ENCODE results near the gene BGLAP.

The BGLAP gene

DNA sequence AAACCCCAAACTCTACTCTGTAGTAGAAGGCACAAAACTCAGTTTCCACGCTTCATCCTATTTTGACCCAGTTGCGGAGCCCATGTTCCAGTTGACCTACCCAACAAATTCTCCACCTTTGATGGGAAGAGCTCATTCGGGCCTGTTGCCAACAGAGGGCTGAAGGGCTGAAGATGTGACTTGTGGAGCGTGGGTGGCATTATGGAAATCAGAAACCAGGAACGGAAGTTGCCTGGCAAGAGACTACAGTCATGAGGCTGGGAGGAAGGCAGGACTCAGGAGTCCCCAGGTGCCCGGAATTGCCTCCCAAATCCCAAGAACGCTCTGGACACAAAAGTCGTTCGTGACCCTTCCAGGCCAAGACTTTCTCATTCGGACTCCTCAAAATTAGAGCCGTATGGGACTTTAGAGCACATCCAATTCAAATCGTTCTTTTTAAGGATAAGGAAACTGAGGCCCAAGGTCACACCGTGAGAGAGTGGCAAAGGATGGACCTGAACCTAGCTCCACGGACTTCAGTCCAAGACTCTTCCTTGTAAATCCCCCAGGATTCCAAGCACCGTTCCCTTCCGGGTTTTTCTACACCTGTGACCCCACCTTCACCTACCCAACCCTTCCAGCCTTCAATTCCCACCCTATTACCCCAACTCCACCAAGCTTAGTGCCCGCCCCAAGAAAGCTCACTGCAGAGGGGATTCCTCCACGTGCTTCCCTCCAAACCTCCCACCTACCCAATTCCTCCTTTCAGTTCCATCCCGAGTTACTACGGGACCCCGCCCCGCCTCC is 39.9 kb downstream of the BGLAP start:
- TF ChIP-seq POLR2AphosphoS5 (IDR thresholded peaks at IDR 0.05; ENCODE audit: low read depth, low read length) = no peak
- TF ChIP-seq, protein P1, sequence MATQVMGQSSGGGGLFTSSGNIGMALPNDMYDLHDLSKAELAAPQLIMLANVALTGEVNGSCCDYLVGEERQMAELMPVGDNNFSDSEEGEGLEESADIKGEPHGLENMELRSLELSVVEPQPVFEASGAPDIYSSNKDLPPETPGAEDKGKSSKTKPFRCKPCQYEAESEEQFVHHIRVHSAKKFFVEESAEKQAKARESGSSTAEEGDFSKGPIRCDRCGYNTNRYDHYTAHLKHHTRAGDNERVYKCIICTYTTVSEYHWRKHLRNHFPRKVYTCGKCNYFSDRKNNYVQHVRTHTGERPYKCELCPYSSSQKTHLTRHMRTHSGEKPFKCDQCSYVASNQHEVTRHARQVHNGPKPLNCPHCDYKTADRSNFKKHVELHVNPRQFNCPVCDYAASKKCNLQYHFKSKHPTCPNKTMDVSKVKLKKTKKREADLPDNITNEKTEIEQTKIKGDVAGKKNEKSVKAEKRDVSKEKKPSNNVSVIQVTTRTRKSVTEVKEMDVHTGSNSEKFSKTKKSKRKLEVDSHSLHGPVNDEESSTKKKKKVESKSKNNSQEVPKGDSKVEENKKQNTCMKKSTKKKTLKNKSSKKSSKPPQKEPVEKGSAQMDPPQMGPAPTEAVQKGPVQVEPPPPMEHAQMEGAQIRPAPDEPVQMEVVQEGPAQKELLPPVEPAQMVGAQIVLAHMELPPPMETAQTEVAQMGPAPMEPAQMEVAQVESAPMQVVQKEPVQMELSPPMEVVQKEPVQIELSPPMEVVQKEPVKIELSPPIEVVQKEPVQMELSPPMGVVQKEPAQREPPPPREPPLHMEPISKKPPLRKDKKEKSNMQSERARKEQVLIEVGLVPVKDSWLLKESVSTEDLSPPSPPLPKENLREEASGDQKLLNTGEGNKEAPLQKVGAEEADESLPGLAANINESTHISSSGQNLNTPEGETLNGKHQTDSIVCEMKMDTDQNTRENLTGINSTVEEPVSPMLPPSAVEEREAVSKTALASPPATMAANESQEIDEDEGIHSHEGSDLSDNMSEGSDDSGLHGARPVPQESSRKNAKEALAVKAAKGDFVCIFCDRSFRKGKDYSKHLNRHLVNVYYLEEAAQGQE (IDR thresholded peaks at IDR 0.05; ENCODE audit: insufficient read depth in 1 of 2, low read depth in 2 of 2, low read length in 2 of 2) = no peak
- TF ChIP-seq FOXP2 (optimal IDR thresholded peaks at IDR 0.05; ENCODE audit: borderline replicate concordance, extremely low read depth, extremely low read length, insufficient read depth) = no peak
- peak; percentile 46; the same call in 1 of the 2 replicates for TF ChIP-seq TAF1 (IDR thresholded peaks at IDR 0.05; ENCODE audit: borderline replicate concordance, insufficient read depth, low read length)
- 0 out of 2 replicates have a peak, but pooled peaks have one; percentile 18 for TF ChIP-seq SIN3A (IDR thresholded peaks at IDR 0.05; ENCODE audit: borderline replicate concordance, insufficient read depth, low read length)

DNA sequence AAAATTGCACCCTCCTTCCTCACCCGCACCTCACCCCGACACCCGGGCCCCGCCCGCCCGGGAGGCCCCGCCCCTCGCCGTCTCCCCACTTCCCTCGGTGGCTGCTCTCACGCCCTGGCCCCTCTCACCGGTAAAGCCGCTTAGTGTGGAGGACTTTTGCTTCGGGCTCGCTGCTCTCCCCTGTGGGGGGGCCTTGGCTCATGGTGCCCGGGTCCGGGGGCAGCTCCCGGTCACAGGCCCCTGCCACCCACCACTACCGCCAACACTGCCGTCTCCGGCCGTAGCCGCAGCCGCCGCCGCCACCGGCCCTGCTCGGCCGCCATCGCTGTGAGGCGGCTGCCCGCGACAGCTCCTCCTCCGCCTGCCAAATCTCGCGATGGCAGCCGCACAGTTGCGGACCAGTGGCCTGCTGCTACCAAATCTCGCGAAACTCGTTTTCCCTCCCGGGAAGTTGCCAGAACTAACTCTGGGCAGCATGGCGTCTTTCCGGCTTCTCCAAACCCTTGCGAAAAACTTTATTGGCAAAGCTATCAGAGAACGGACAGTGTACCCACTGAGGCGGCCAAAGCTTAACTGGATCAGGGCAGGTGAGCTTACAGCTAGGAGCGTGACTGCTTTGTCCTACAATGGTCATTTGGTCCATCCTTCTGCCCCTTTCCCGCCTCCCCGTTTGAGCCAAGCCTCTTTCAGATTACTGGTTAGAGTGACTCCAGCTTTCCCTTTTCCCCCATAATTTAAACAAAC is 40.7 kb downstream of the BGLAP start, which contains the start of gene SMG5:
Gene SMG5 (minus strand): TSS at position 347 of the 744 bp plus-strand sequence. CDS start 145 bp downstream, at position 202.
- TF ChIP-seq POLR2AphosphoS5 (IDR thresholded peaks at IDR 0.05; ENCODE audit: low read depth, low read length) (peak; percentile 84), FOXP2 (optimal IDR thresholded peaks at IDR 0.05; ENCODE audit: borderline replicate concordance, extremely low read depth, extremely low read length, insufficient read depth) (peak; percentile 66), SIN3A (IDR thresholded peaks at IDR 0.05; ENCODE audit: borderline replicate concordance, insufficient read depth, low read length) (peak; percentile 96; the same call in 1 of the 2 replicates), TAF1 (IDR thresholded peaks at IDR 0.05; ENCODE audit: borderline replicate concordance, insufficient read depth, low read length) (peak; percentile 87)
- TF ChIP-seq, protein P1 (IDR thresholded peaks at IDR 0.05; ENCODE audit: insufficient read depth in 1 of 2, low read depth in 2 of 2, low read length in 2 of 2) = peak in 1 of 2 experiments; percentile 31; a peak in 1 of 4 replicates

DNA sequence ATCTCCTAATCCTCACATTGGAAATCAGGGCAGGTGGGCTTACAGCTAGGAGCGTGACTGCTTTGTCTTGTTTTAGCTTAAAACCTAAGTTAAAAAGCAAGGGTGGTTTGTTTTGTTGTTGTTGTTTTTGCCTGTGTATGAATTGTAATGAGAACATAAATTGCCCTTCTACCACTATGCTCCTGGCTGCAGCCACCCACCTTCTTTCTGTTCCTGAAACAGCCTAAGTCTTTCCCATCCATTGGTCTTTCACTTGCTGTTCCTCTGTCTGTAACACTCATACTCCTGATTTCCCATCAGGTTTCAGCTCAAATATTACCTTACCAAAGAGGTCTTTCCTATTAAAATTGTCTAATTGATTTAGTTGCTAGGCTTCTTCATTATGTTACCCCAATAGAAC is 41.5 kb downstream of the BGLAP start:
- TF ChIP-seq, protein P1 (IDR thresholded peaks at IDR 0.05; ENCODE audit: insufficient read depth in 1 of 2, low read depth in 2 of 2, low read length in 2 of 2) = no peak
- TF ChIP-seq TAF1 (IDR thresholded peaks at IDR 0.05; ENCODE audit: borderline replicate concordance, insufficient read depth, low read length) (no peak), POLR2AphosphoS5 (IDR thresholded peaks at IDR 0.05; ENCODE audit: low read depth, low read length) (no peak), SIN3A (IDR thresholded peaks at IDR 0.05; ENCODE audit: borderline replicate concordance, insufficient read depth, low read length) (no peak), FOXP2 (optimal IDR thresholded peaks at IDR 0.05; ENCODE audit: borderline replicate concordance, extremely low read depth, extremely low read length, insufficient read depth) (no peak)

DNA sequence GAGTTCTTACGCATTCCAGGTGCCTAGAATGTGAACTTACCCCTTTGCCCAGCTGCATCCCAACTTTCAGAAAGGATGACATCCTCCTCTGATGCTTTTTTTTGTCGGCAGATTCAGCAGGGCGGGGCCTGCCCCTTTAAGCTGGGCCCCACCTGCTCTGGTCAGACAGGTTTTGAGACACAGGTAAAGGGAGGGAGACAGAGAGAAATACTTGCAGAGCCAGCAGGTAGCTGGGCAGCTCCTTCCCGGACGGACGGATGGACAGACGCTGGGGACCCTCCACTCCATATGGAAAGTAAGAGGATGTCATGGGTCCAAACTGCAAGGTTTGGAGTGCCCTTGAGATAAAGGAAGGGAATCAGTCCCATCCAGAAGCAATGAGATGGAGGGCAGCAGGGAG is 42.1 kb downstream of the BGLAP start, which contains the start of gene TMEM79:
Gene TMEM79 (plus strand): TSS at position 214 of the 400 bp plus-strand sequence. CDS start 902 bp downstream, outside the sequence.
- no peak for TF ChIP-seq SIN3A (IDR thresholded peaks at IDR 0.05; ENCODE audit: borderline replicate concordance, insufficient read depth, low read length)

DNA sequence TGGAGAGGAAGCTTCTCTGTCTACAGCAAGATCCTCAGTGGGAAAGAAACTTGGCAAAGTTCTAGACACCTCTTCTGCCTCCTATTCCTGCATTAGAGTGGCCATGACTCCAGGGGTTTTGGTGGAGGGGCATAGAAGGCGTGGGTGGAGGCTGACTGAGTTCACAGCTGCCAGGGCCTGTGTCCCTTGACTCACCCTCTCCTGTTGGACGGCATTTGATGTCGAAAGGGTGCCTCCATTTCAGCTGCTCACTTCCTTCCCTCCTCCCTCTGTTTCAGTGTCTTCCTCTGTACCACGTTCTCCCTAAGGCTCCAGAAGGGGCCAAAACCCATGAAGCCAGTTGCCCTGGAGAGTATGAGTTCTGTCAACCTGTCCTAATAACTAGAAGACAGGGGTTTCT is 42.8 kb downstream of the BGLAP start:
- TF ChIP-seq POLR2AphosphoS5 (IDR thresholded peaks at IDR 0.05; ENCODE audit: low read depth, low read length) (no peak), FOXP2 (optimal IDR thresholded peaks at IDR 0.05; ENCODE audit: borderline replicate concordance, extremely low read depth, extremely low read length, insufficient read depth) (no peak), TAF1 (IDR thresholded peaks at IDR 0.05; ENCODE audit: borderline replicate concordance, insufficient read depth, low read length) (no peak), SIN3A (IDR thresholded peaks at IDR 0.05; ENCODE audit: borderline replicate concordance, insufficient read depth, low read length) (no peak)
- TF ChIP-seq, protein P1 (IDR thresholded peaks at IDR 0.05; ENCODE audit: insufficient read depth in 1 of 2, low read depth in 2 of 2, low read length in 2 of 2) = no peak
